Lower leg skin (tissue), 4 donors: ENCODE results near the gene ABHD16A. TPM values are rescaled to one million over a fixed set of nuclear protein-coding genes. Genes with fewer than 3 reads are reported as not detected.
A peak's percentile ranks its signal among the peaks of the same experiment; 100 is the strongest.

Source experiments
- DNase-seq, 2 donors: peaks; one replicate each; pipeline ENCODE4 v3.0.0-alpha.2; 2019; ENCODE audit warnings: low spot score in 2 of 2
- H3K4me3 ChIP-seq: fragments of 200-600 bp; sonication (generic); 2 replicates; pipeline ENCODE4 v1.5.1; 2017; ENCODE audit warnings: mild to moderate bottlenecking, low read depth; ENCODE audit not compliant: poor library complexity, severe bottlenecking
- POLR2A ChIP-seq, 2 donors: fragments of 450-650 bp; IDR thresholded peaks; one replicate each; pipeline ENCODE4 v1.6.1; 2016 to 2017; ENCODE audit warnings: antibody characterized with exemption in 2 of 2, mild to moderate bottlenecking in 1 of 2, moderate library complexity in 1 of 2
- WGBS, 2 donors: methylation state at CpG; one replicate each; pipeline ENCODE4 v1.1.5; 2018; 5-methylcytosine and 5-hydroxymethylcytosine counted together
- intact Hi-C: fragments of 100-400 bp; cut with DNase I; formaldehyde crosslinking; loops from one replicate; pipeline ENCODE4 v1.15.0; 2023; ENCODE audit warnings: low total_unique reads
- total RNA-seq, 4 donors: library from RNA; depleted of rRNA; stranded (reverse); fragments of >200 nt; gene quantifications; one replicate each; pipeline ENCODE4 v1.1.0, GENCODE V29; 2016
- TF ChIP-seq, protein P1 (sequence below), 3 donors: fragments of 450-650 bp; IDR thresholded peaks; one replicate each; pipeline ENCODE4 v1.5.1; 2016; ENCODE audit warnings: antibody characterized with exemption in 3 of 3, mild to moderate bottlenecking in 3 of 3, moderate library complexity in 2 of 3

Gene ABHD16A
- total RNA-seq, 4 donors from 2014 or later, result 49.9 to 61.8 (median 52.0) TPM

DNA sequence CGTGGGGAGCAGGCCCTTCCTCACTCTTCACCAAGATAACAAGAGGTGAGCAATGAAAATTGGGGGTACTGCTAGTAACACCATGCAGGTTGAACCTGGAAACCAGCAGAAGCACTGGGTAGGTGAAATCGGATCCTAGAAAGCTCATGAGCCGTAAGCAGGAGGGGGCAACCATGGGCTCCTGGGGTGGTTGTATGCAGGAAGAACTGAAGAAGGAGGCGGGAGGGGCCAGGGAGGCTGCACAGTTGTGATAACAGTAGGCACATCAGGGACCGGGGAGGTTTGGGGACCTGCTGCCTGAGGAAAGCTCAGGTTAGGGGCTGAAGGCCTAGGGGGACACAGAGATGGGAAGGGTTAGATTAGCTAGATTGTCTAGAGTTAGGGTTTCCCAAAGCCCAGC lies 16.6 kb downstream of the ABHD16A start:
- WGBS, 2 donors, result 80 to 88% methylated on average over 5 of the region's 5 CpGs
- no peak overlapping the region for H3K4me3 ChIP-seq
- DNase-seq, result no peak
- TF ChIP-seq, protein P1, sequence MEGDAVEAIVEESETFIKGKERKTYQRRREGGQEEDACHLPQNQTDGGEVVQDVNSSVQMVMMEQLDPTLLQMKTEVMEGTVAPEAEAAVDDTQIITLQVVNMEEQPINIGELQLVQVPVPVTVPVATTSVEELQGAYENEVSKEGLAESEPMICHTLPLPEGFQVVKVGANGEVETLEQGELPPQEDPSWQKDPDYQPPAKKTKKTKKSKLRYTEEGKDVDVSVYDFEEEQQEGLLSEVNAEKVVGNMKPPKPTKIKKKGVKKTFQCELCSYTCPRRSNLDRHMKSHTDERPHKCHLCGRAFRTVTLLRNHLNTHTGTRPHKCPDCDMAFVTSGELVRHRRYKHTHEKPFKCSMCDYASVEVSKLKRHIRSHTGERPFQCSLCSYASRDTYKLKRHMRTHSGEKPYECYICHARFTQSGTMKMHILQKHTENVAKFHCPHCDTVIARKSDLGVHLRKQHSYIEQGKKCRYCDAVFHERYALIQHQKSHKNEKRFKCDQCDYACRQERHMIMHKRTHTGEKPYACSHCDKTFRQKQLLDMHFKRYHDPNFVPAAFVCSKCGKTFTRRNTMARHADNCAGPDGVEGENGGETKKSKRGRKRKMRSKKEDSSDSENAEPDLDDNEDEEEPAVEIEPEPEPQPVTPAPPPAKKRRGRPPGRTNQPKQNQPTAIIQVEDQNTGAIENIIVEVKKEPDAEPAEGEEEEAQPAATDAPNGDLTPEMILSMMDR (IDR thresholded peaks at IDR 0.05), result no peak
- no peak for TF ChIP-seq POLR2A (IDR thresholded peaks at IDR 0.05)
- intact Hi-C loops, result loop anchor here (5.0 kb wide), 1 partner anchor 81 kb away; no protein-coding TSS in a partner anchor

GRCh38 chr6:31683591-31683990 lies 19.5 kb downstream of the ABHD16A start:
- H3K4me3 ChIP-seq, result no peak overlapping the region
- TF ChIP-seq POLR2A (IDR thresholded peaks at IDR 0.05), result no peak
- TF ChIP-seq, protein P1 (IDR thresholded peaks at IDR 0.05), result no peak
- intact Hi-C loops, result no loop called here
- no peak for DNase-seq
- WGBS, 2 donors, result 75 to 84% methylated on average over 13 of the region's 13 CpGs

DNA sequence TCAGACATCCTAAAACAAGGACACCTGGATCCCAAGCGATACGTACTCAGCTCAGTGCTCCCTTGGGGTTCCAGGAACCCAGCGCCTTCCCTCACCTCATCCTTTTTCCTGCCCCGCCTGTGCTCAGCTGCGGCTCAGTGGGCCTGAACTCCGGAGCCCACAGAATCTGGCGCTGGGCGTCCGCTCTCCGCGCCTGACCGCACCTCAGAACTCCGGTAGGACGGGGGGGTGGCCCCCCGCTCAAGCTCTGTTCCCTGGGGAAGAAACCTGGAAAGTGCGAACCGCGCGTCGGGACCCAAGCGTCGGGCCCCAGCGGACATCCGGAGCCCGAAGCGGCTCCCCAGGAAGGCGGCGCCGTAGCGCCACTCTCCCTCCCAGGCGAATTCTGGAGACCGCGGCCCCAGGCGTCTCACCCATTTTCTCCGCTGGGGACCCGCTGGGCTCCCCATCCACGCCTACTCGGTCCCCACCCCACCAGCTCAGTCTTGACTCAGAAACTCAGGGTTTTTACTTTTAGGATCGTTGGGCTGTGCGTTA lies 21.9 kb downstream of the ABHD16A start:
- DNase-seq, result no peak
- H3K4me3 ChIP-seq, result peak overlapping the region; percentile 19
- TF ChIP-seq POLR2A (IDR thresholded peaks at IDR 0.05), result no peak
- TF ChIP-seq, protein P1 (IDR thresholded peaks at IDR 0.05), result no peak
- intact Hi-C loops, result no loop called here
- 0 to 2% methylated on average over 22 to 29 of the region's 40 CpGs for WGBS, 2 donors

DNA sequence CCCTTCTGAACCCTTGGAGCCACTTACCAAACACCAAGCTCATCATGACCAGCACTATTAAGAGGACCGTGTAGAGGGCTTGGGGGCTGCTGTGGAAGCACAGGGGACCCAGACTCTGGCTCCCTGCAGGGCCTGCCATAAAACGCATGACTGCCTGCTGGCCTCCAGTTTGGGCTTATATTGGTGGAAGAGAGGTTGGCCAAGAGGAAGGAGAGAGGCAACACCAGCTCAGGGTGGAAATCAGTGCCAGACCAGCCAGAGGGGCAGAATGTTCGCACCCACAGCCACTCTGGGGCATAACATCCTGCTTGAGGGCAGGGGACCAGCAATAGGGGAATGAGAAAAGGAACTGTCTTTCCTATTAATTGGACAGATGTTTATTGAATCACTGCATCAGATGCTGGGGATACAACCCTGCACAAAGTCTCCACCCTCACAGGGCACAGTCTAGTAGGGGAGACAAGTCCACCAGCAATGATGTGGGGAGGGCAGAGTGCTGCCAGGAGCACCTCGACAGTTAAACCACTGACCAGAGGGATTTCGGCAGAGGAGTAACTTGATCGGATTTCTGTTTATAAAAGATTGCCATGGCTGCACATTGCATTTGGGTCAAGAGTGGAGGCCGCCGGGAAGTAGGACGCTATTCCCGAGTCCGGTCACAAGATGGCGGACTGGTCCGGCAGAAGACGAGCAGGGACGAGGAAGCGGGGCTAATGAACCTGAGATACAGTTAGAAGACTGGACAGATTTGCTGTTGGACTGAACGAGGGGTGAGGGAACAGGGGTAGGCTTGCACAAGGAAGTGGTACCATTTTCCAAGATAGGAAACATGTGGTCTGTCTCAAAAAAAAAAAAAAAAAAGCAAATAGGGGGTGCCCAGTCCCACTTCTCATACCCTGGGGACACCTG lies 22.6 kb downstream of the ABHD16A start, which contains the start of gene LY6G5C:
TSS of gene LY6G5C (minus strand) at position 842 of the 909 bp plus-strand sequence. CDS start at position 148, 694 bp downstream.
- intact Hi-C loops, result no loop called here
- WGBS, 2 donors, result 13 to 14% methylated on average over 17 of the region's 17 CpGs
- TF ChIP-seq POLR2A (IDR thresholded peaks at IDR 0.05), result no peak
- TF ChIP-seq, protein P1 (IDR thresholded peaks at IDR 0.05), result peak in 1 of 3 donors; percentile 60
- peak; percentile 86 to 95 for DNase-seq
- H3K4me3 ChIP-seq, result peak within 1 kb of the TSS; percentile 19

- intact Hi-C loops, result no loop called here
- DNase-seq, result no peak
- 68 to 83% methylated on average over 8 of the region's 8 CpGs for WGBS, 2 donors
- H3K4me3 ChIP-seq, result no peak overlapping the region
- no peak for TF ChIP-seq POLR2A (IDR thresholded peaks at IDR 0.05)
- TF ChIP-seq, protein P1 (IDR thresholded peaks at IDR 0.05), result no peak
These were observed 25.2 kb downstream of the ABHD16A start for GRCh38 chr6:31677955-31678354.
